Measurements from ENCODE around the gene FRAS1. TPM values are rescaled to one million over a fixed set of nuclear protein-coding genes. Genes with fewer than 3 reads are reported as not detected.

The FRAS1 gene
- total RNA-seq, 3 donors from 2014 or later = 4.9 to 7.5 (median 6.6) TPM

- intact Hi-C loops (cut with DNase I; ENCODE audit: low total_unique reads) = no loop called here
- DNase-seq (ENCODE audit: low spot score in 2 of 2) = no peak
- TF ChIP-seq CTCF (IDR thresholded peaks at IDR 0.05) (no peak), POLR2A (IDR thresholded peaks at IDR 0.05) (no peak), POLR2AphosphoS5 (IDR thresholded peaks at IDR 0.05) (no peak)
- Histone ChIP-seq H3K9me3 (no peaks in the 10 kb centered on the region), H3K4me3 (no peak overlapping the region), H3K4me1 (no peaks in the 10 kb centered on the region), H3K36me3 (no peaks in the 10 kb centered on the region), H3K27me3 (no peaks in the 10 kb centered on the region), H3K27ac (no peak overlapping the region)
These were observed 105.7 kb downstream of the FRAS1 start for GRCh38 chr4:78162821-78163220.

- TF ChIP-seq POLR2AphosphoS5 (IDR thresholded peaks at IDR 0.05) = no peak
- no peak for TF ChIP-seq CTCF (IDR thresholded peaks at IDR 0.05)
- no peak for TF ChIP-seq POLR2A (IDR thresholded peaks at IDR 0.05)
- no peak for DNase-seq (ENCODE audit: low spot score in 2 of 2)
- H3K27me3 ChIP-seq = no peaks in the 10 kb centered on the region
- no peak overlapping the region for H3K4me3 ChIP-seq
- H3K36me3 ChIP-seq = no peaks in the 10 kb centered on the region
- intact Hi-C loops (cut with DNase I; ENCODE audit: low total_unique reads) = no loop called here
- no peaks in the 10 kb centered on the region for H3K9me3 ChIP-seq
- H3K4me1 ChIP-seq = no peaks in the 10 kb centered on the region
- no peak overlapping the region for H3K27ac ChIP-seq
These were observed 108.6 kb downstream of the FRAS1 start for GRCh38 chr4:78165758-78166157.

- no peaks in the 10 kb centered on the region for H3K36me3 ChIP-seq
- no peak overlapping the region for H3K27ac ChIP-seq
- H3K4me1 ChIP-seq = no peaks in the 10 kb centered on the region
- no peaks in the 10 kb centered on the region for H3K9me3 ChIP-seq
- intact Hi-C loops (cut with DNase I; ENCODE audit: low total_unique reads) = no loop called here
- TF ChIP-seq POLR2AphosphoS5 (IDR thresholded peaks at IDR 0.05) (no peak), CTCF (IDR thresholded peaks at IDR 0.05) (no peak), POLR2A (IDR thresholded peaks at IDR 0.05) (no peak)
- H3K4me3 ChIP-seq = no peak overlapping the region
- H3K27me3 ChIP-seq = no peaks in the 10 kb centered on the region
- DNase-seq (ENCODE audit: low spot score in 2 of 2) = no peak
These were observed 109.5 kb downstream of the FRAS1 start for GRCh38 chr4:78166622-78167021.

GRCh38 chr4:78167510-78167909 lies 110.4 kb downstream of the FRAS1 start:
- TF ChIP-seq CTCF (IDR thresholded peaks at IDR 0.05) = no peak
- no peak for TF ChIP-seq POLR2A (IDR thresholded peaks at IDR 0.05)
- TF ChIP-seq POLR2AphosphoS5 (IDR thresholded peaks at IDR 0.05) = no peak
- H3K4me3 ChIP-seq = no peak overlapping the region
- H3K27ac ChIP-seq = no peak overlapping the region
- no peaks in the 10 kb centered on the region for H3K9me3 ChIP-seq
- intact Hi-C loops (cut with DNase I; ENCODE audit: low total_unique reads) = no loop called here
- no peaks in the 10 kb centered on the region for H3K27me3 ChIP-seq
- H3K4me1 ChIP-seq = no peaks in the 10 kb centered on the region
- DNase-seq (ENCODE audit: low spot score in 2 of 2) = no peak
- no peaks in the 10 kb centered on the region for H3K36me3 ChIP-seq

GRCh38 chr4:78168029-78168428 lies 110.9 kb downstream of the FRAS1 start:
- no peaks in the 10 kb centered on the region for H3K4me1 ChIP-seq
- intact Hi-C loops (cut with DNase I; ENCODE audit: low total_unique reads) = no loop called here
- no peaks in the 10 kb centered on the region for H3K9me3 ChIP-seq
- no peak overlapping the region for H3K27ac ChIP-seq
- H3K27me3 ChIP-seq = no peaks in the 10 kb centered on the region
- TF ChIP-seq POLR2A (IDR thresholded peaks at IDR 0.05) (no peak), POLR2AphosphoS5 (IDR thresholded peaks at IDR 0.05) (no peak), CTCF (IDR thresholded peaks at IDR 0.05) (no peak)
- no peak overlapping the region for H3K4me3 ChIP-seq
- DNase-seq (ENCODE audit: low spot score in 2 of 2) = no peak
- H3K36me3 ChIP-seq = no peaks in the 10 kb centered on the region

All from breast epithelium (tissue), 4 donors.